AG20443 (cell line): ENCODE results near the gene ELAC2.

Source experiments
- DNase-seq: peaks from one replicate; pipeline ENCODE4 v3.0.0; 2012; ENCODE audit warnings: low spot score, mixed read lengths

ELAC2 gene

DNA sequence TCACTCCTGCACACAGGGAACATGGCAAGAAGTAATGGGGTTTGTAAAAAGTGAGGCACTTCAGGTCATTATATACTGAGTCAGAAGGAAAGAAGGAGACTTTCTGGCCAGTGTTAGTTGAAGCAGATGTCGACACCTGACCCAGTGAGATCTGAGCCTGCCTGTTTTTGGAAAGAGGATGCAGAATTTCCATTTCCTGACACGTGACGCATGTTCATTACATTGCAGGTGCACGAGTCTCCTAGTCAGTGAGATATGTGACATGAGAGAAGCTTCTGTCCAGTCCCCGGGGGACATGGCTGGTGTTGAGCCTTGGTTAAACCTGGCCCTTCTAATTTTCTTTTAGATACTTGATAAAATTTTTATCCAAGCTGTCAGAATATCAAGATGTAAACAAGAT is 62.3 kb downstream of the ELAC2 start:
- DNase-seq = no peak

DNA sequence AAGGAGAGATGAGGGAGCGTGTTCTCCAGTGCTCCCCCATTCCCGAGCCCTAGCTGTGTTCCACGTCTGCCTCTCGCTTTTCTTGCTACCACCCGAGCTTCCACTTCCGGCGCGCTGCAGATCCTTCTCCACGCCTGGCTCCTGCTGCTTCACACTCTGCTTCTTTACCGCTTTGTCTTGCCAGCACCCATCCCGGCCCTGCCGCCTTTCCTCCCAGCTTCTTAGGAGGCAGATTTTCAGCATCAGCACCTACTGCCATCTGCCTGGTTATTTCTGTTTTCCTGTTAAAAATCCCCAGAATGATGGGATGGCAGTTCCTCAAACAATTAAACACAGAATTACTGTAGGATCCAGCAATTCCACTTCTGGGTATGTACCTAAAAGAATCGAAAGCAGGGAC is 64.7 kb downstream of the ELAC2 start:
- no peak for DNase-seq

DNA sequence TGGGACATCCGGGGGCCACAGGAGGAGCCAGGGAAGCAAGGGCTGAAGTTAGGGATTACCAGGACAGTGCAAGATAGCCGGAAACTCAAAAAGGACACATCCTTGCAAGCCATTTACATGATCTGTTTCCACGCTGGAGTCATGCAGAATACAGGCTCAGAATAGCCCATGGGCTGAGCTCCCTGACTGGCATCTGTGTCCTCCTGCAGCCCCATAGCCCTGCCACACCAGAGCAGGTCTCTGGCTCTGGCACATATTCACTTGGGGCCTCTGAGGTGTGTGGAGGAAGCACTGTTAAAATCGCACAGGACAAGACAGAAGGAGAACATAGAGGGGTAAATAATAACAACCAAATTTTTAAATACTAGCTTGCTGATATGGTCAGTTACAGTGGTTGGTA is 65.8 kb downstream of the ELAC2 start:
- DNase-seq = no peak

DNA sequence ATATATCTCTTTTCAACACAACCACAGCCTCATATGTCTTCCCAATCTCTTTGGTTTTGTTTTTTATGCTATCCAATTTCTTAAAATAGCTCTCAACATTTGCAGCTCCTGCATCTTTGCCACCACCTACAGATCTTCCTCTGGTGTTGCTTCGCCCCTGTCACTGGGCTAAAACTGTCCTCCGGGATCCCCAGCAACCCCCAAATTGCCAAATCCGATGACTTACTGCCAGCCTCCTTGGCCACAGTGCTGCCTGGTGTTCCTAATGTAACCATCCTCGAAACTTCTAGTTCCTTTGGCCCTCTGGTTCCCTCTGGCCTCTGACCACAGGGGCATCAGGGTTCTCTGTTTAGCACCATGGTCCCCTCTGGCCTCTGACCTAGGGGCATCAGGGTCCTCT is 70.8 kb downstream of the ELAC2 start:
- DNase-seq = no peak
